ENCODE data around the gene ABHD18. TPM values are rescaled to one million over a fixed set of nuclear protein-coding genes. Genes with fewer than 3 reads are reported as not detected.
"Not testable (repeated sequence)": the region's sequence is repeated elsewhere in the genome, so short reads cannot be mapped to it uniquely, and the experiment has no call there.

ABHD18 gene
- total RNA-seq, 3 donors from 2014 or later, result 15.2 to 24.2 (median 16.6) TPM

DNA sequence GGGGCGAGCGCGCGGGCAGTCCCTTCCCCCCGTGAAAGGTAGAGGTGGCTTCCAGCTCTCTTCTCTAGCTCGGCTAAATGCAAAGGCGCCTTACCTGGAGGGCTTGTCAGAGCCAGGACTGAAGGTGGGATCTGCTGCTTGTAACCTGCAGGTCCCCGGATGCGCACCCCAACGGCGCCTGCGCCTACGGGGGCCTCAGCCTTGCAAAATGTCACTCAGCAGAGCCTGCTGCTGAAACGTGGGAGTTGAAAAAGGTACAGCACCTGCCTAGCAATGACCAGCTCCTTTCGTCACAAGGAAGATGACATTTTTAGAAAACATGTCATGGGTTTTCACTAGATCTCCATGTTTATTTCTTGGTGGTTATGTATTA lies 583 bp downstream of the ABHD18 start:
- Histone ChIP-seq H3K9me3 (no peaks in the 10 kb centered on the region), H3K36me3 (ENCODE audit: low read depth) (peaks cover 5% of the 10 kb centered on the region), H3K4me3 (peak overlapping the region; percentile 90), H3K4me1 (ENCODE audit: low read depth) (no peaks in the 10 kb centered on the region)
- ATAC-seq (peak; percentile 46), DNase-seq (peak in 2 of 3 donors; percentile 64 to 81)
- TF ChIP-seq CTCF (IDR thresholded peaks at IDR 0.05), result no peak
- intact Hi-C loops (cut with DNase I, micrococcal nuclease), result no loop called here

DNA sequence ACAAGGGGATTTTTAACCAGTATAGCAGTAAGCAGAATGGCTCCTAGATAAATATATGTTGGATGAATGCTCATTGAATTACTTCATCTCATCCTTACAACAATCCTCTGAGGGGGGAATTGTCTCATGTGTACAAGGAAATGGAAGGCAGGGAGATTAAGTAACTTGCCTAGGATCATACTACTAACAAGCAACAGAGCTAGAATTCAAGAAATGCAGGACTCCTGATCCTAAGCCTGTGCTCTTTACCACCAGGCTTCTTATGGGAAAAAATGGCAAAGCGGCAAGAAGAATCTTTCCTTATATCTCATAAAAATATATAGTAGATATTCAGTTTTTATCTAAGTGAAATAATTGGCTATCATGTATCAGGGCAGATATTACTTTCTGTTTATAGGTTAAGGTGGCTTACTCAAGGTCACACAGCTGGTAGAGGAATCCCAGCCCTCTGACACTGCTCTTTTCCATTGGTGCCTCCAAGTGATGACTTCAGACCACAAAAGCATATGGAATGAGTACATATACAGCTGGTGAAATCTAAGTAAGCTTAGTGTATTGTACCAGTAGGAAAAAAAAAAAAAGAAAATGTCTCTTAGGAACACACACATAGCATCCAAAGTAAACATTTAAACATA lies 2.1 kb downstream of the ABHD18 start:
- intact Hi-C loops (cut with DNase I, micrococcal nuclease), result no loop called here
- Histone ChIP-seq H3K4me3 (no peak overlapping the region), H3K9me3 (no peaks in the 10 kb centered on the region), H3K36me3 (ENCODE audit: low read depth) (peaks cover 5% of the 10 kb centered on the region), H3K4me1 (ENCODE audit: low read depth) (no peaks in the 10 kb centered on the region)
- no peak for DNase-seq
- no peak for ATAC-seq
- no peak for TF ChIP-seq CTCF (IDR thresholded peaks at IDR 0.05)

- no peak for TF ChIP-seq CTCF (IDR thresholded peaks at IDR 0.05)
- intact Hi-C loops (cut with DNase I, micrococcal nuclease), result no loop called here
- no peak for ATAC-seq
Measured at GRCh38 chr4:127968586-127968985, 3.4 kb downstream of the ABHD18 start.

DNA sequence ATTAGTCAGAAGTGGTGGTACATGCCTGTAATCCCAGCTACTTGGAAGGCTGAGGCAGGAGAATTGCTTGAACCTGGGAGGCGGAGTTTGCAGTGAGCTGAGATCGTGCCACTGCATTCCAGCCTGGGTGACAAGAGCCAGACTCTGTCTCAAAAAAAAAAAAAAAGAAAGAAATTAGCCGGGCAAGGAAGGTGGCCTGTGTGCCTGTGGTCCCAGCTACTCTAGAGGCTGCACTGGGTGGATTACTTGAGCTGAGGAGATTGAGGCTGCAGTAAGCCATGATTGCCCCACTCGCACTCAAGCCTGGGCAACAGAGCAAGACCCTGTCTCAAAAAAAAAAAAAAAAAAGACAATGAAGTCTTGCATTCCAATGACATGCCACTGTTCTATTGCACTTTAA lies 5.7 kb downstream of the ABHD18 start:
- ATAC-seq; H3K9me3 ChIP-seq; intact Hi-C loops (cut with DNase I, micrococcal nuclease); DNase-seq; H3K36me3 ChIP-seq (ENCODE audit: low read depth); H3K4me1 ChIP-seq (ENCODE audit: low read depth); H3K4me3 ChIP-seq: not testable (repeated sequence)

More at GRCh38 chr4:127968586-127968985, 3.4 kb downstream of the ABHD18 start:
- peaks cover 5% of the 10 kb centered on the region for H3K36me3 ChIP-seq (ENCODE audit: low read depth)
- no peaks in the 10 kb centered on the region for H3K4me1 ChIP-seq (ENCODE audit: low read depth)
- no peak overlapping the region for H3K4me3 ChIP-seq
- DNase-seq, result no peak
- H3K9me3 ChIP-seq, result no peaks in the 10 kb centered on the region

- no peak for TF ChIP-seq CTCF (IDR thresholded peaks at IDR 0.05)
Measured at GRCh38 chr4:127975121-127975770, 10.0 kb downstream of the ABHD18 start.

GRCh38 chr4:127978930-127979329 lies 13.7 kb downstream of the ABHD18 start:
- intact Hi-C loops (cut with DNase I, micrococcal nuclease), result no loop called here
- no peaks in the 10 kb centered on the region for H3K9me3 ChIP-seq
- DNase-seq, result no peak
- H3K36me3 ChIP-seq (ENCODE audit: low read depth), result no peaks in the 10 kb centered on the region
- no peaks in the 10 kb centered on the region for H3K4me1 ChIP-seq (ENCODE audit: low read depth)
- no peak overlapping the region for H3K4me3 ChIP-seq
- no peak for ATAC-seq
- no peak for TF ChIP-seq CTCF (IDR thresholded peaks at IDR 0.05)

More at GRCh38 chr4:127975121-127975770, 10.0 kb downstream of the ABHD18 start:
- ATAC-seq (no peak), DNase-seq (no peak)
- intact Hi-C loops (cut with DNase I, micrococcal nuclease), result no loop called here
- H3K36me3 ChIP-seq (ENCODE audit: low read depth), result no peaks in the 10 kb centered on the region
- no peak overlapping the region for H3K4me3 ChIP-seq
- no peaks in the 10 kb centered on the region for H3K9me3 ChIP-seq
- no peaks in the 10 kb centered on the region for H3K4me1 ChIP-seq (ENCODE audit: low read depth)
